Gastrocnemius medialis (tissue), 4 donors: ENCODE measurements around the gene DIPK2A. TPM values are rescaled to one million over a fixed set of nuclear protein-coding genes. Genes with fewer than 3 reads are reported as not detected.

Source experiments
- ATAC-seq, 2 donors: fragments of 150-250 bp; one replicate each; pipeline ENCODE4 v1.9.1; 2016
- DNase-seq, 2 donors: peaks; one replicate each; pipeline ENCODE4 v3.0.0-alpha.2; 2019
- H3K27ac ChIP-seq, 4 donors: fragments of 200-600 bp; sonication (generic); 1 replicate in 1 of 4; 2 replicates in 3 of 4; pipeline ENCODE4 v1.5.1; 2016 to 2018; ENCODE audit warnings: mild to moderate bottlenecking in 2 of 4, moderate library complexity in 1 of 4
- H3K27me3 ChIP-seq, 3 donors: fragments of 200-600 bp; sonication (generic) in 2 of 3; 1 replicate in 1 of 3; 2 replicates in 2 of 3; pipeline versions ENCODE4 v1.5.1 to v1.6.0; 2016 to 2019; ENCODE audit warnings: mild to moderate bottlenecking in 1 of 3, moderate library complexity in 1 of 3
- H3K36me3 ChIP-seq, 2 donors: fragments of 200-600 bp; sonication (generic) in 1 of 2; one replicate each; pipeline ENCODE4 v1.5.1; 2017 to 2018
- H3K4me1 ChIP-seq, 2 donors: fragments of 200-600 bp; sonication (generic) in 1 of 2; one replicate each; pipeline ENCODE4 v1.5.1; 2016 to 2017; ENCODE audit warnings: mild to moderate bottlenecking in 2 of 2
- H3K4me3 ChIP-seq, 4 donors: fragments of 200-600 bp; sonication (generic) in 3 of 4; 1 replicate in 1 of 4; 2 replicates in 3 of 4; pipeline ENCODE4 v1.5.1; 2016 to 2019; ENCODE audit warnings: mild to moderate bottlenecking in 2 of 4
- H3K9me3 ChIP-seq, 3 donors: fragments of 200-600 bp; sonication (generic) in 2 of 3; 1 replicate in 1 of 3; 2 replicates in 2 of 3; pipeline ENCODE4 v1.5.1; 2016 to 2019
- CTCF ChIP-seq, 5 experiments: fragments of 450-650 bp in 3 of 5; fragments of 200-600 bp in 2 of 5; sonication (generic) in 2 of 5; IDR thresholded peaks in 4 of 5; conservative IDR thresholded peaks in 1 of 5; 1 replicate in 4 of 5; 2 replicates in 1 of 5; pipeline ENCODE4 v1.5.1; 2016 to 2019; ENCODE audit warnings: antibody characterized with exemption in 5 of 5, mild to moderate bottlenecking in 3 of 5, moderate library complexity in 3 of 5
- POLR2A ChIP-seq, 2 donors: fragments of 450-650 bp; IDR thresholded peaks; one replicate each; pipeline ENCODE4 v1.6.1; 2017; ENCODE audit warnings: antibody characterized with exemption in 2 of 2, mild to moderate bottlenecking in 2 of 2, moderate library complexity in 2 of 2
- in situ Hi-C, 4 donors: fragments of 200-750 bp; cut with MboI; loops; one replicate each; pipeline versions ENCODE4 v1.15.0 to v1.8.0; 2017; ENCODE audit warnings: low sequenced_read_pairs in 4 of 4
- intact Hi-C: fragments of 100-400 bp; cut with DNase I; formaldehyde crosslinking; loops from one replicate; pipeline ENCODE4 v1.15.1; 2023; ENCODE audit warnings: low total_unique reads
- total RNA-seq, 4 donors: library from RNA; depleted of rRNA; stranded (reverse); fragments of >200 nt; gene quantifications; one replicate each; pipeline versions ENCODE4 v1.1.0 to v1.2.3, GENCODE V29; 2016

DIPK2A gene
- total RNA-seq, 4 donors from 2014 or later = 7.7 to 14.1 (median 10.4) TPM

GRCh38 chr3:143934791-143935190 lies 36.8 kb upstream of the DIPK2A start:
- in situ Hi-C loops = no loop called here
- ATAC-seq (no peak), DNase-seq (no peak)
- Histone ChIP-seq H3K9me3 (no peaks in the 10 kb centered on the region), H3K27me3 (no peaks in the 10 kb centered on the region), H3K36me3 (no peaks in the 10 kb centered on the region), H3K4me1 (no peaks in the 10 kb centered on the region), H3K27ac (no peak overlapping the region), H3K4me3 (no peak overlapping the region)
- intact Hi-C loops = no loop called here
- no peak for TF ChIP-seq POLR2A (IDR thresholded peaks at IDR 0.05)
- TF ChIP-seq CTCF (IDR thresholded peaks at IDR 0.05 in 4 of 5, conservative IDR thresholded peaks at IDR 0.05 in 1 of 5) = no peak

- no peak for TF ChIP-seq POLR2A (IDR thresholded peaks at IDR 0.05)
- no peak for TF ChIP-seq CTCF (IDR thresholded peaks at IDR 0.05 in 4 of 5, conservative IDR thresholded peaks at IDR 0.05 in 1 of 5)
- Histone ChIP-seq H3K9me3 (no peaks in the 10 kb centered on the region), H3K27me3 (no peaks in the 10 kb centered on the region), H3K36me3 (no peaks in the 10 kb centered on the region), H3K4me1 (no peaks in the 10 kb centered on the region), H3K27ac (no peak overlapping the region), H3K4me3 (no peak overlapping the region)
- in situ Hi-C loops = no loop called here
- ATAC-seq (no peak), DNase-seq (no peak)
- intact Hi-C loops = no loop called here
These were observed 35.9 kb upstream of the DIPK2A start for GRCh38 chr3:143935678-143936077.

- DNase-seq (no peak), ATAC-seq (no peak)
- Histone ChIP-seq H3K27me3 (no peaks in the 10 kb centered on the region), H3K9me3 (no peaks in the 10 kb centered on the region), H3K4me1 (no peaks in the 10 kb centered on the region), H3K4me3 (no peak overlapping the region), H3K27ac (no peak overlapping the region), H3K36me3 (no peaks in the 10 kb centered on the region)
- intact Hi-C loops = loop anchor here (5.0 kb wide), 1 partner anchor 159 kb away; no protein-coding TSS in a partner anchor
- no peak for TF ChIP-seq POLR2A (IDR thresholded peaks at IDR 0.05)
- TF ChIP-seq CTCF (IDR thresholded peaks at IDR 0.05 in 4 of 5, conservative IDR thresholded peaks at IDR 0.05 in 1 of 5) = no peak
- in situ Hi-C loops = loop anchor here in 3 of 4 donors (5.0 to 25.0 kb wide), 2 partner anchors 164 to 179 kb away; no protein-coding TSS in a partner anchor
These were observed 20.8 kb upstream of the DIPK2A start for GRCh38 chr3:143950810-143951209.

GRCh38 chr3:143951351-143951971 lies 20.2 kb upstream of the DIPK2A start:
- DNase-seq (no peak), ATAC-seq (no peak)
- TF ChIP-seq POLR2A (IDR thresholded peaks at IDR 0.05) (no peak), CTCF (IDR thresholded peaks at IDR 0.05 in 4 of 5, conservative IDR thresholded peaks at IDR 0.05 in 1 of 5) (peak; percentile 7 to 56 (median 37))
- intact Hi-C loops (loop anchor here (5.0 kb wide), 1 partner anchor 159 kb away; no protein-coding TSS in a partner anchor), in situ Hi-C loops (loop anchor here in 3 of 4 donors (5.0 to 25.0 kb wide), 2 partner anchors 164 to 179 kb away; no protein-coding TSS in a partner anchor)
- Histone ChIP-seq H3K36me3 (no peaks in the 10 kb centered on the region), H3K4me3 (no peak overlapping the region), H3K27ac (no peak overlapping the region), H3K27me3 (no peaks in the 10 kb centered on the region), H3K9me3 (no peaks in the 10 kb centered on the region), H3K4me1 (no peaks in the 10 kb centered on the region)
